H1 (cell line): ENCODE measurements around the gene PDIA6. TPM values are rescaled to one million over a fixed set of nuclear protein-coding genes. Genes with fewer than 3 reads are reported as not detected.

Experiments
- CTCF ChIA-PET: fragments of 300-600 bp; sonication (Branson Sonifier 250); formaldehyde crosslinking; loops from one replicate; lab custom pipeline; 2021; ENCODE audit not compliant: partially characterized antibody; lab: Charles Lee
- POLR2A ChIA-PET: fragments of 300-600 bp; sonication (Branson Sonifier 250); formaldehyde crosslinking; loops from one replicate; lab custom pipeline; 2021; ENCODE audit warnings: inconsistent platforms; ENCODE audit not compliant: partially characterized antibody; lab: Charles Lee
- DNase-seq, 2 experiments: peaks; one replicate each; pipeline versions ENCODE4 v3.0.0 to v3.0.0-alpha.2; 2010 to 2022; ENCODE audit warnings: low spot score in 2 of 2, low read depth in 1 of 2, mixed read lengths in 1 of 2
- FAIRE-seq: peaks from 2 replicates; lab custom pipeline; 2011; peaks lifted over from hg19 to GRCh38; lab: Jason Lieb, UNC
- H2AFZ ChIP-seq: 2 replicates; pipeline ENCODE4 v1.8.1; 2012; ENCODE audit warnings: low read length, inconsistent platforms
- H2AK5ac ChIP-seq: 2 replicates; pipeline ENCODE4 v1.6.1; 2013; ENCODE audit warnings: low read depth, low read length
- H2BK120ac ChIP-seq: replicated peaks from 2 replicates; pipeline ENCODE3; 2013; ENCODE audit warnings: low read depth, low read length, inconsistent platforms
- H2BK12ac ChIP-seq: 2 replicates; pipeline ENCODE4 v1.6.1; 2013; ENCODE audit warnings: low read depth, low read length
- H2BK15ac ChIP-seq: 2 replicates; pipeline ENCODE4 v1.6.1; 2013; ENCODE audit warnings: low read length
- H2BK20ac ChIP-seq: 2 replicates; pipeline ENCODE4 v1.6.1; 2013; ENCODE audit warnings: low read length
- H2BK5ac ChIP-seq: 2 replicates; pipeline ENCODE4 v1.6.1; 2013; ENCODE audit warnings: low read depth, low read length
- H3K14ac ChIP-seq: 2 replicates; pipeline ENCODE4 v1.6.1; 2013; ENCODE audit warnings: inconsistent platforms; ENCODE audit not compliant: insufficient read length
- H3K18ac ChIP-seq: 2 replicates; pipeline ENCODE4 v1.6.1; 2013; ENCODE audit warnings: low read length; ENCODE audit errors: extremely low read depth
- H3K23ac ChIP-seq: 2 replicates; pipeline ENCODE4 v1.6.1; 2013; ENCODE audit warnings: inconsistent platforms; ENCODE audit not compliant: insufficient read length
- H3K23me2 ChIP-seq: 2 replicates; pipeline ENCODE4 v1.6.1; 2013; ENCODE audit warnings: low read depth, low read length
- H3K27ac ChIP-seq: 2 replicates; pipeline ENCODE4 v1.6.1; 2011; ENCODE audit warnings: low read depth, low read length, inconsistent platforms
- H3K27me3 ChIP-seq, 4 experiments: replicated peaks in 1 of 4; 1 replicate in 1 of 4; 2 replicates in 3 of 4; pipeline versions ENCODE4 v1.6.1 to v1.8.1; 2011 to 2013; ENCODE audit warnings: low read length in 3 of 4, mild to moderate bottlenecking in 3 of 4, inconsistent platforms in 2 of 4, mixed read lengths in 2 of 4, moderate library complexity in 1 of 4; ENCODE audit not compliant: control insufficient read depth in 3 of 4, insufficient read depth in 3 of 4; ENCODE audit errors: extremely low read depth in 1 of 4
- H3K36me3 ChIP-seq, 4 experiments: 2 replicates each; pipeline versions ENCODE4 v1.6.1 to v1.8.1; 2011 to 2013; ENCODE audit warnings: mild to moderate bottlenecking in 4 of 4, low read length in 3 of 4, moderate library complexity in 2 of 4, control low read depth in 1 of 4, inconsistent platforms in 1 of 4; ENCODE audit not compliant: insufficient read depth in 4 of 4, control insufficient read depth in 2 of 4
- H3K4ac ChIP-seq: replicated peaks from 2 replicates; pipeline ENCODE3; 2013; ENCODE audit warnings: low read length, low read depth, mixed read lengths, inconsistent platforms; ENCODE audit not compliant: insufficient read length
- H3K4me1 ChIP-seq, 4 experiments: replicated peaks in 1 of 4; 1 replicate in 1 of 4; 2 replicates in 3 of 4; pipeline versions ENCODE4 v1.6.1 to v1.8.1; 2011 to 2013; ENCODE audit warnings: low read length in 3 of 4, inconsistent platforms in 2 of 4, mixed read lengths in 1 of 4; ENCODE audit not compliant: insufficient read depth in 4 of 4, control insufficient read depth in 3 of 4
- H3K4me2 ChIP-seq, 2 experiments: 2 replicates each; pipeline versions ENCODE4 v1.6.1 to v1.8.1; 2011 to 2013; ENCODE audit warnings: low read depth in 2 of 2, low read length in 2 of 2, control low read depth in 1 of 2, inconsistent platforms in 1 of 2, mild to moderate bottlenecking in 1 of 2; ENCODE audit not compliant: insufficient read depth in 1 of 2
- H3K4me3 ChIP-seq, 4 experiments: fragments of 200-600, 300-600 bp in 1 of 4; sonication (generic), shearing (Covaris generic), sonication (Bioruptor Twin) in 1 of 4; 2 replicates each; pipeline versions ENCODE4 v1.5.1 to v1.8.1; 2011 to 2016; ENCODE audit warnings: low read length in 4 of 4, low read depth in 3 of 4, control low read depth in 2 of 4, inconsistent platforms in 2 of 4, mild to moderate bottlenecking in 2 of 4, mixed read lengths in 1 of 4, moderate library complexity in 1 of 4; ENCODE audit not compliant: insufficient read depth in 2 of 4; ENCODE audit errors: extremely low read depth in 1 of 4
- H3K56ac ChIP-seq: replicated peaks from 2 replicates; pipeline ENCODE3; 2013; ENCODE audit warnings: low read depth, mild to moderate bottlenecking, mixed read lengths, low read length, inconsistent platforms; ENCODE audit not compliant: insufficient read length
- H3K79me1 ChIP-seq: 2 replicates; pipeline ENCODE4 v1.6.1; 2013; ENCODE audit warnings: low read depth, low read length, control low read depth
- H3K79me2 ChIP-seq, 2 experiments: 2 replicates each; pipeline versions ENCODE4 v1.6.1 to v1.8.1; 2012 to 2013; ENCODE audit warnings: low read length in 2 of 2, mild to moderate bottlenecking in 2 of 2, inconsistent platforms in 1 of 2; ENCODE audit not compliant: insufficient read depth in 2 of 2, control insufficient read depth in 1 of 2
- H3K9ac ChIP-seq, 4 experiments: replicated peaks in 1 of 4; 1 replicate in 1 of 4; 2 replicates in 3 of 4; pipeline versions ENCODE4 v1.6.1 to v1.8.1; 2011 to 2013; ENCODE audit warnings: low read depth in 3 of 4, low read length in 3 of 4, control low read depth in 2 of 4, mild to moderate bottlenecking in 2 of 4, moderate library complexity in 2 of 4, inconsistent platforms in 1 of 4; ENCODE audit errors: extremely low read depth in 1 of 4
- H3K9me3 ChIP-seq, 2 experiments: 2 replicates each; pipeline versions ENCODE4 v1.6.1 to v1.8.1; 2012 to 2013; ENCODE audit warnings: mild to moderate bottlenecking in 2 of 2, moderate library complexity in 2 of 2, control low read depth in 1 of 2, inconsistent platforms in 1 of 2, low read depth in 1 of 2, low read length in 1 of 2, mixed read lengths in 1 of 2; ENCODE audit not compliant: insufficient read depth in 2 of 2
- H4K20me1 ChIP-seq, 2 experiments: replicated peaks in 1 of 2; 2 replicates each; pipeline versions ENCODE3 to v1.8.1; 2011 to 2013; ENCODE audit warnings: inconsistent platforms in 2 of 2, low read length in 2 of 2, mild to moderate bottlenecking in 1 of 2; ENCODE audit not compliant: insufficient read depth in 2 of 2, control insufficient read depth in 1 of 2
- H4K5ac ChIP-seq: 2 replicates; pipeline ENCODE4 v1.6.1; 2013; ENCODE audit warnings: low read length, low read depth, mixed read lengths, inconsistent platforms; ENCODE audit not compliant: insufficient read length
- H4K8ac ChIP-seq: 2 replicates; pipeline ENCODE4 v1.8.0; 2013; ENCODE audit warnings: mild to moderate bottlenecking, moderate library complexity, low read length, inconsistent platforms; ENCODE audit not compliant: insufficient read depth; ENCODE audit errors: extremely low read depth
- H4K91ac ChIP-seq: replicated peaks from 2 replicates; pipeline ENCODE3; 2013; ENCODE audit warnings: low read length, mixed read lengths, inconsistent platforms; ENCODE audit not compliant: insufficient read length
- HDAC2 ChIP-seq, 2 experiments: fragments of 300-600 bp in 1 of 2; sonication (generic) in 1 of 2; IDR thresholded peaks; 2 replicates each; pipeline ENCODE4 v1.6.1; 2011 to 2012; ENCODE audit warnings: low read depth in 2 of 2, low read length in 2 of 2, mild to moderate bottlenecking in 2 of 2, moderate library complexity in 2 of 2, borderline replicate concordance in 1 of 2, inconsistent platforms in 1 of 2
- KDM1A ChIP-seq: fragments of 200-600, 300-600 bp; sonication (generic); IDR thresholded peaks from 2 replicates; pipeline ENCODE4 v1.7.1; 2016; ENCODE audit warnings: mild to moderate bottlenecking, low read length, borderline replicate concordance
- MAX ChIP-seq: IDR thresholded peaks from 2 replicates; pipeline ENCODE4 v1.6.1; 2012; ENCODE audit warnings: inconsistent platforms
- WGBS, 2 experiments: shearing (Covaris generic) in 1 of 2; methylation state at CpG; one replicate each; pipeline versions ENCODE4 v1.1.6 to v1.1.7; 2013 to 2015; ENCODE audit warnings: low lambda C conversion rate in 2 of 2, mixed read lengths in 2 of 2, inconsistent platforms in 1 of 2, low coverage in 1 of 2, missing lambda C conversion rate in 1 of 2; ENCODE audit not compliant: insufficient replicate concordance in 2 of 2, insufficient coverage in 1 of 2, insufficient read length in 1 of 2; ENCODE audit errors: extremely low coverage in 1 of 2, missing lambda C conversion rate in 1 of 2; 5-methylcytosine and 5-hydroxymethylcytosine counted together
- polyA plus RNA-seq, 7 experiments: library from polyadenylated mRNA; depleted of rRNA in 3 of 7; stranded (reverse) in 5 of 7; unstranded in 2 of 7; fragments of >200 nt in 5 of 7; fragments of 200-250 nt in 2 of 7; gene quantifications; 1 replicate in 5 of 7; 2 replicates in 1 of 7; 4 replicates in 1 of 7; pipeline versions ENCODE4 v1.2.1 to v1.2.3, GENCODE V29; 2011 to 2013; ENCODE audit warnings: missing spikeins in 2 of 7, mixed read lengths in 2 of 7
- total RNA-seq: library from RNA; stranded (reverse); fragmentation: NEBNext Ultra II Directional; extraction: Animal tissue kit (Norgen Biotek cat#: 25700); gene quantifications from 2 replicates; pipeline ENCODE4 v1.2.1, GENCODE V29; 2021

The PDIA6 gene
- total and polyA plus RNA-seq, 2 of the 8 experiments (the other 6 are each of a cell fraction or from before 2014, with no cell fraction given), result 181 to 384 TPM

GRCh38 chr2:10862330-10862729 is 49.7 kb upstream of the PDIA6 start:
- TF ChIP-seq MAX, result no peak
- TF ChIP-seq KDM1A, result no peak
- no peak for TF ChIP-seq HDAC2 (IDR thresholded peaks at IDR 0.05; ENCODE audit: borderline replicate concordance in 1 of 2, low read depth in 2 of 2, low read length in 2 of 2)
- Histone ChIP-seq H4K8ac (0 out of 2 replicates have a peak overlapping the region, but pooled peaks have one; percentile 62), H3K79me2 (no peaks in the 10 kb centered on the region), H2BK5ac (no peak overlapping the region), H3K4me2 (no peak overlapping the region), H2BK12ac (no peak overlapping the region), H3K14ac (no peak overlapping the region), H2BK20ac (no peak overlapping the region), H2BK15ac (no peak overlapping the region), H3K79me1 (no peaks in the 10 kb centered on the region), H3K27ac (no peak overlapping the region), H3K23ac (no peak overlapping the region), H3K18ac (no peak overlapping the region; the same call in 1 of the 2 replicates), H2AK5ac (no peak overlapping the region), H3K9me3 (no peaks in the 10 kb centered on the region), H2AFZ (no peak overlapping the region), H3K4me1 (no peaks in the 10 kb centered on the region; a peak in 1 of 7 replicates), H3K23me2 (no peaks in the 10 kb centered on the region), H4K5ac (no peak overlapping the region), H3K27me3 (no peaks in the 10 kb centered on the region), H3K9ac (no peak overlapping the region), H3K56ac (no peak overlapping the region), H2BK120ac (no peak overlapping the region), H4K91ac (no peak overlapping the region), H3K4me3 (no peak overlapping the region), H3K36me3 (no peaks in the 10 kb centered on the region), H3K4ac (no peak overlapping the region), H4K20me1 (no peaks in the 10 kb centered on the region)
- CTCF ChIA-PET, result interaction anchor here (0.6 to 3.0 kb wide), 9 partner anchors 14 to 211 kb away, joined by 3 to 9 read pairs (median 3); no protein-coding TSS in a partner anchor
- FAIRE-seq, result no peak
- 83% methylated on average over 9 of the region's 10 CpGs; no CpG with 5 or more reads in 1 of the 2 experiments for WGBS, 2 experiments
- DNase-seq, result no peak
- POLR2A ChIA-PET, result no interaction called here
